Forelimb muscle (tissue), 1 donor: ENCODE results near the gene LCN10. TPM values are rescaled to one million over a fixed set of nuclear protein-coding genes. Genes with fewer than 3 reads are reported as not detected.

Experiments used
- DNase-seq: peaks from one replicate; pipeline ENCODE4 v3.0.0-alpha.2; 2013; ENCODE audit warnings: low read depth
- polyA plus RNA-seq: library from polyadenylated mRNA; unstranded; fragments of 120-200 nt; gene quantifications from one replicate; pipeline ENCODE4 v1.2.1, GENCODE V29; 2013; ENCODE audit not compliant: insufficient read length

Gene LCN10
- polyA plus RNA-seq, 1 donor = 20.2 TPM

- no peak for DNase-seq
These were observed 3.2 kb downstream of the LCN10 start for GRCh38 chr9:136739509-136739908.

GRCh38 chr9:136738960-136739359 lies 3.8 kb downstream of the LCN10 start:
- DNase-seq = no peak

- no peak for DNase-seq
These were observed 6.8 kb downstream of the LCN10 start for GRCh38 chr9:136735812-136736480.

GRCh38 chr9:136734837-136735496 lies 7.8 kb downstream of the LCN10 start:
- DNase-seq = no peak

- no peak for DNase-seq
These were observed 9.1 kb downstream of the LCN10 start for GRCh38 chr9:136733611-136734010.

GRCh38 chr9:136732444-136733178 lies 10.1 kb downstream of the LCN10 start:
- DNase-seq = no peak

GRCh38 chr9:136729926-136730325 lies 12.8 kb downstream of the LCN10 start:
- DNase-seq = no peak

GRCh38 chr9:136729144-136729543 lies 13.6 kb downstream of the LCN10 start:
- DNase-seq = no peak

GRCh38 chr9:136728548-136729123 lies 14.1 kb downstream of the LCN10 start:
- no peak for DNase-seq

- peak; percentile 54 for DNase-seq
These were observed 14.6 kb downstream of the LCN10 start for GRCh38 chr9:136728080-136728547.

- DNase-seq = no peak
These were observed 16.0 kb downstream of the LCN10 start for GRCh38 chr9:136726631-136727191.

- DNase-seq = no peak
These were observed 16.6 kb downstream of the LCN10 start for GRCh38 chr9:136726118-136726517.

- no peak for DNase-seq
These were observed 17.1 kb downstream of the LCN10 start for GRCh38 chr9:136725612-136726011.

GRCh38 chr9:136724772-136725171 lies 18.0 kb downstream of the LCN10 start:
- DNase-seq = no peak

GRCh38 chr9:136723989-136724388 lies 18.8 kb downstream of the LCN10 start:
- DNase-seq = no peak

- DNase-seq = no peak
These were observed 19.3 kb downstream of the LCN10 start for GRCh38 chr9:136723362-136723976.

GRCh38 chr9:136722969-136723356 lies 19.8 kb downstream of the LCN10 start:
- no peak for DNase-seq

- no peak for DNase-seq
These were observed 20.4 kb downstream of the LCN10 start for GRCh38 chr9:136722093-136722968.

- no peak for DNase-seq
These were observed 21.2 kb downstream of the LCN10 start for GRCh38 chr9:136721339-136722092.

- DNase-seq = no peak
These were observed 21.8 kb downstream of the LCN10 start for GRCh38 chr9:136720898-136721338.
